ENCODE data around the gene TIGD7.

- TF ChIP-seq POLR2AphosphoS5 (IDR thresholded peaks at IDR 0.05; ENCODE audit: insufficient read depth in 1 of 2, low read depth in 1 of 2) (no peak), CTCF (IDR thresholded peaks at IDR 0.05) (no peak), POLR2A (IDR thresholded peaks at IDR 0.05) (no peak)
Observed at GRCh38 chr16:3348547-3349167, 43.4 kb upstream of the TIGD7 start.
